Left lung (tissue), 10 donors: ENCODE measurements around the gene EFCAB10. TPM values are rescaled to one million over a fixed set of nuclear protein-coding genes. Genes with fewer than 3 reads are reported as not detected.

Experiments
- ATAC-seq: fragments of 200-7000 bp; cut with Tn5 transposase; one replicate; pipeline ENCODE4 v1.9.1; 2020; ENCODE audit warnings: moderate library complexity
- DNase-seq, 4 donors: peaks; one replicate each; pipeline ENCODE4 v3.0.0-alpha.2; 2013 to 2020
- H3K27ac ChIP-seq, 2 donors: fragments of 200-600 bp; sonication (generic) in 1 of 2; one replicate each; pipeline versions ENCODE4 v1.5.0 to v1.8.0; 2020 to 2021
- H3K27me3 ChIP-seq, 2 donors: fragments of 200-600 bp; sonication (generic) in 1 of 2; one replicate each; pipeline versions ENCODE4 v1.5.0 to v1.8.0; 2020 to 2021
- H3K36me3 ChIP-seq, 2 donors: fragments of 200-600 bp; sonication (generic) in 1 of 2; one replicate each; pipeline versions ENCODE4 v1.5.0 to v1.8.0; 2020 to 2021
- H3K4me1 ChIP-seq, 2 donors: fragments of 200-600 bp; one replicate each; pipeline ENCODE4 v1.8.0; 2021
- H3K4me3 ChIP-seq, 2 donors: fragments of 200-600 bp; sonication (generic) in 1 of 2; one replicate each; pipeline versions ENCODE4 v1.5.0 to v1.8.0; 2020 to 2021; ENCODE audit warnings: mild to moderate bottlenecking in 1 of 2
- H3K9me3 ChIP-seq, 2 donors: fragments of 200-600 bp; sonication (generic) in 1 of 2; one replicate each; pipeline versions ENCODE4 v1.5.0 to v1.8.0; 2020 to 2021
- CTCF ChIP-seq, 2 donors: fragments of 200-600 bp; sonication (generic) in 1 of 2; IDR thresholded peaks; one replicate each; pipeline versions ENCODE4 v1.5.0 to v1.8.0; 2021; ENCODE audit warnings: antibody characterized with exemption in 2 of 2
- intact Hi-C, 2 donors: fragments of 100-400 bp; cut with DNase I; formaldehyde crosslinking; loops; one replicate each; pipeline versions ENCODE4 v1.11.2 to v1.14.2; 2022
- polyA plus RNA-seq, 6 donors: library from polyadenylated mRNA; unstranded; fragments of 120-200 nt; gene quantifications; one replicate each; pipeline ENCODE4 v1.2.1, GENCODE V29; 2013; ENCODE audit not compliant: insufficient read length in 6 of 6
- total RNA-seq, 2 donors: library from RNA; stranded (reverse); fragmentation: NEBNext Ultra II Directional; extraction: Animal tissue kit (Norgen Biotek cat#: 25700); gene quantifications; one replicate each; pipeline ENCODE4 v1.2.1, GENCODE V29; 2021
- donor health status: DM: no; HTN: yes; CAD: no.
- donor health status: DM: no; HTN: no; CAD: no.

Gene EFCAB10
- total and polyA plus RNA-seq, 8 donors: 2.3 to 8.4 (median 5.4) TPM

- Histone ChIP-seq H3K27ac (no peak overlapping the region), H3K9me3 (peaks cover 0 to 5% of the 10 kb centered on the region in 2 donors)
- no peak for ATAC-seq
Measured at GRCh38 chr7:105622106-105622731, 40.9 kb upstream of the EFCAB10 start.

GRCh38 chr7:105621617-105622016, 40.3 kb upstream of the EFCAB10 start:
- peaks cover 0 to 4% of the 10 kb centered on the region in 2 donors for H3K9me3 ChIP-seq
- H3K4me1 ChIP-seq: no peaks in the 10 kb centered on the region
- no peaks in the 10 kb centered on the region for H3K27me3 ChIP-seq
- DNase-seq (peak in 2 of 4 donors; percentile 59 to 69), ATAC-seq (no peak)
- no peak overlapping the region for H3K27ac ChIP-seq
- intact Hi-C loops: no loop called here
- TF ChIP-seq CTCF (IDR thresholded peaks at IDR 0.05): no peak
- peaks cover 0 to 81% of the 10 kb centered on the region in 2 donors for H3K36me3 ChIP-seq
- H3K4me3 ChIP-seq: no peak overlapping the region

More at GRCh38 chr7:105622106-105622731, 40.9 kb upstream of the EFCAB10 start:
- no peak for DNase-seq
- no peaks in the 10 kb centered on the region for H3K27me3 ChIP-seq
- TF ChIP-seq CTCF (IDR thresholded peaks at IDR 0.05): no peak
- no peaks in the 10 kb centered on the region for H3K4me1 ChIP-seq
- H3K36me3 ChIP-seq: peaks cover 0 to 81% of the 10 kb centered on the region in 2 donors
- intact Hi-C loops: no loop called here
- H3K4me3 ChIP-seq: no peak overlapping the region

- ATAC-seq (no peak), DNase-seq (no peak)
- no peak overlapping the region for H3K4me3 ChIP-seq
- TF ChIP-seq CTCF (IDR thresholded peaks at IDR 0.05): no peak
- peaks cover 0 to 2% of the 10 kb centered on the region in 2 donors for H3K9me3 ChIP-seq
- H3K36me3 ChIP-seq: peaks cover 0 to 81% of the 10 kb centered on the region in 2 donors
- H3K4me1 ChIP-seq: no peaks in the 10 kb centered on the region
- H3K27me3 ChIP-seq: no peaks in the 10 kb centered on the region
- intact Hi-C loops: no loop called here
- no peak overlapping the region for H3K27ac ChIP-seq
Measured at GRCh38 chr7:105621176-105621575, 39.9 kb upstream of the EFCAB10 start.

GRCh38 chr7:105619590-105619989, 38.3 kb upstream of the EFCAB10 start:
- ATAC-seq (no peak), DNase-seq (no peak)
- Histone ChIP-seq H3K27ac (no peak overlapping the region), H3K27me3 (no peaks in the 10 kb centered on the region), H3K9me3 (no peaks in the 10 kb centered on the region), H3K4me1 (no peaks in the 10 kb centered on the region), H3K36me3 (peaks cover 0 to 90% of the 10 kb centered on the region in 2 donors), H3K4me3 (no peak overlapping the region)
- no peak for TF ChIP-seq CTCF (IDR thresholded peaks at IDR 0.05)
- intact Hi-C loops: no loop called here

- no peak overlapping the region for H3K27ac ChIP-seq
- intact Hi-C loops: no loop called here
- H3K36me3 ChIP-seq: peaks cover 0 to 90% of the 10 kb centered on the region in 2 donors
- H3K4me3 ChIP-seq: no peak overlapping the region
- TF ChIP-seq CTCF (IDR thresholded peaks at IDR 0.05): no peak
- no peaks in the 10 kb centered on the region for H3K27me3 ChIP-seq
- no peaks in the 10 kb centered on the region for H3K9me3 ChIP-seq
- DNase-seq: no peak
- H3K4me1 ChIP-seq: no peaks in the 10 kb centered on the region
- no peak for ATAC-seq
Measured at GRCh38 chr7:105618016-105618296, 36.7 kb upstream of the EFCAB10 start.
